Measurements from ENCODE around the gene CCL13. TPM values are rescaled to one million over a fixed set of nuclear protein-coding genes. Genes with fewer than 3 reads are reported as not detected.

CCL13 gene
- total and polyA plus RNA-seq, 2 of the 8 experiments (the other 6 are each of a cell fraction or from before 2014, with no cell fraction given), result not detected

GRCh38 chr17:34358631-34359030 lies 2.4 kb downstream of the CCL13 start:
- Histone ChIP-seq H4K8ac (ENCODE audit: extremely low read depth, insufficient read depth, low read length) (no peak overlapping the region), H2BK12ac (ENCODE audit: low read depth, low read length) (no peak overlapping the region), H3K36me3 (ENCODE audit: control insufficient read depth in 2 of 4, insufficient read depth in 4 of 4, low read length in 3 of 4) (no peaks in the 10 kb centered on the region), H3K4ac (replicated peaks; ENCODE audit: insufficient read length, low read depth, low read length) (no peak overlapping the region), H2AFZ (ENCODE audit: low read length) (no peak overlapping the region), H3K4me1 (replicated peaks in 1 of 4; ENCODE audit: control insufficient read depth in 3 of 4, insufficient read depth in 4 of 4, low read length in 3 of 4) (no peaks in the 10 kb centered on the region), H2BK20ac (ENCODE audit: low read length) (no peak overlapping the region), H3K56ac (replicated peaks; ENCODE audit: insufficient read length, low read depth, low read length) (no peak overlapping the region), H3K9ac (replicated peaks in 1 of 4; ENCODE audit: extremely low read depth in 1 of 4, low read depth in 3 of 4, low read length in 3 of 4) (no peak overlapping the region), H3K23ac (ENCODE audit: insufficient read length) (no peak overlapping the region), H2BK15ac (ENCODE audit: low read length) (no peak overlapping the region), H2AK5ac (ENCODE audit: low read depth, low read length) (no peak overlapping the region), H3K14ac (ENCODE audit: insufficient read length) (no peak overlapping the region), H3K27ac (ENCODE audit: low read depth, low read length) (no peak overlapping the region), H3K27me3 (replicated peaks in 1 of 4; ENCODE audit: control insufficient read depth in 3 of 4, extremely low read depth in 1 of 4, insufficient read depth in 3 of 4, low read length in 3 of 4) (no peaks in the 10 kb centered on the region), H3K9me3 (ENCODE audit: insufficient read depth in 2 of 2, low read depth in 1 of 2, low read length in 1 of 2) (no peaks in the 10 kb centered on the region), H3K23me2 (ENCODE audit: low read depth, low read length) (no peaks in the 10 kb centered on the region; the same call in 1 of the 2 replicates), H2BK5ac (ENCODE audit: low read depth, low read length) (no peak overlapping the region), H2BK120ac (replicated peaks; ENCODE audit: low read depth, low read length) (no peak overlapping the region), H4K20me1 (replicated peaks in 1 of 2; ENCODE audit: control insufficient read depth in 1 of 2, insufficient read depth in 2 of 2, low read length in 2 of 2) (no peaks in the 10 kb centered on the region), H4K5ac (ENCODE audit: insufficient read length, low read depth, low read length) (no peak overlapping the region), H3K18ac (ENCODE audit: extremely low read depth, low read length) (no peak overlapping the region), H4K91ac (replicated peaks; ENCODE audit: insufficient read length, low read length) (no peak overlapping the region), H3K79me2 (ENCODE audit: control insufficient read depth in 1 of 2, insufficient read depth in 2 of 2, low read length in 2 of 2) (no peaks in the 10 kb centered on the region), H3K79me1 (ENCODE audit: low read depth, low read length) (no peaks in the 10 kb centered on the region), H3K4me3 (ENCODE audit: extremely low read depth in 1 of 4, insufficient read depth in 2 of 4, low read depth in 3 of 4, low read length in 4 of 4) (no peak overlapping the region), H3K4me2 (ENCODE audit: insufficient read depth in 1 of 2, low read depth in 2 of 2, low read length in 2 of 2) (no peak overlapping the region)
- no peak for DNase-seq (ENCODE audit: low read depth in 1 of 2, low spot score in 2 of 2)
- FAIRE-seq, result no peak
- POLR2A ChIA-PET (ENCODE audit: partially characterized antibody), result no interaction called here
- CTCF ChIA-PET (ENCODE audit: partially characterized antibody), result interaction anchor here (1.5 to 15.7 kb wide), 7 partner anchors 14 to 212 kb away, joined by 3 to 442 read pairs (median 9); no protein-coding TSS in a partner anchor
- WGBS, 2 experiments (ENCODE audit: extremely low coverage in 1 of 2, insufficient coverage in 1 of 2, insufficient read length in 1 of 2, insufficient replicate concordance in 2 of 2, low coverage in 1 of 2, low lambda C conversion rate in 2 of 2, missing lambda C conversion rate in 1 of 2), result 93% methylated on average over 3 of the region's 3 CpGs; no CpG with 5 or more reads in 1 of the 2 experiments
- TF ChIP-seq TCF12 (IDR thresholded peaks at IDR 0.05; ENCODE audit: low read depth, low read length), result no peak
- no peak for TF ChIP-seq YY1 (IDR thresholded peaks at IDR 0.05; ENCODE audit: low read depth, low read length)
